ACHN (cell line): ENCODE data around the gene RGS9.

Experiments used
- DNase-seq: peaks from one replicate; pipeline ENCODE4 v3.0.0-alpha.2; 2015
- in situ Hi-C: cut with HindIII; loops from 2 replicates; pipeline ENCODE4 v1.10.0; 2017; ENCODE audit warnings: low sequenced_read_pairs, low pct_ligation_motif_present, low pct_unique_long_range_greater_than_20kb

The RGS9 gene

GRCh38 chr17:65143889-65144604, 6.9 kb downstream of the RGS9 start:
- in situ Hi-C loops = no loop called here
- no peak for DNase-seq

GRCh38 chr17:65145743-65146142, 8.6 kb downstream of the RGS9 start:
- in situ Hi-C loops = no loop called here

GRCh38 chr17:65147955-65148354, 10.8 kb downstream of the RGS9 start:
- in situ Hi-C loops = no loop called here
- DNase-seq = no peak

More at GRCh38 chr17:65145743-65146142, 8.6 kb downstream of the RGS9 start:
- DNase-seq = no peak

GRCh38 chr17:65154770-65155589, 17.8 kb downstream of the RGS9 start:
- in situ Hi-C loops = no loop called here
- DNase-seq = peak; percentile 45

GRCh38 chr17:65155622-65156021, 18.5 kb downstream of the RGS9 start:
- DNase-seq = no peak
- in situ Hi-C loops = no loop called here

- in situ Hi-C loops = no loop called here
- no peak for DNase-seq
Measured at GRCh38 chr17:65156185-65156834, 19.1 kb downstream of the RGS9 start.

- no peak for DNase-seq
- in situ Hi-C loops = no loop called here
Measured at GRCh38 chr17:65156835-65157565, 19.8 kb downstream of the RGS9 start.

GRCh38 chr17:65158041-65158440, 20.9 kb downstream of the RGS9 start:
- in situ Hi-C loops = no loop called here
- no peak for DNase-seq

- DNase-seq = no peak
- in situ Hi-C loops = no loop called here
Measured at GRCh38 chr17:65158622-65159021, 21.5 kb downstream of the RGS9 start.

GRCh38 chr17:65160516-65160915, 23.3 kb downstream of the RGS9 start:
- in situ Hi-C loops = no loop called here
- DNase-seq = no peak

GRCh38 chr17:65163990-65164495, 26.9 kb downstream of the RGS9 start:
- in situ Hi-C loops = no loop called here
- DNase-seq = peak; percentile 10

GRCh38 chr17:65166787-65167186, 29.6 kb downstream of the RGS9 start:
- in situ Hi-C loops = no loop called here
- DNase-seq = no peak

GRCh38 chr17:65167566-65167965, 30.4 kb downstream of the RGS9 start:
- DNase-seq = no peak
- in situ Hi-C loops = no loop called here

- in situ Hi-C loops = no loop called here
- DNase-seq = no peak
Measured at GRCh38 chr17:65169691-65170090, 32.5 kb downstream of the RGS9 start.

GRCh38 chr17:65170839-65171238, 33.7 kb downstream of the RGS9 start:
- in situ Hi-C loops = no loop called here
- no peak for DNase-seq

GRCh38 chr17:65171752-65172151, 34.6 kb downstream of the RGS9 start:
- in situ Hi-C loops = no loop called here
- no peak for DNase-seq

GRCh38 chr17:65172496-65173136, 35.4 kb downstream of the RGS9 start:
- in situ Hi-C loops = no loop called here
- no peak for DNase-seq

- peak; percentile 52 for DNase-seq
- in situ Hi-C loops = no loop called here
Measured at GRCh38 chr17:65173284-65173793, 36.2 kb downstream of the RGS9 start.
